HG03139 (cell line): Measurements from ENCODE around the gene CACNA1B.

Experiments used
- ATAC-seq: cut with Tn5 transposase; IDR thresholded peaks from one replicate; pipeline ENCODE4 v1.9.1; 2021; ENCODE audit not compliant: unreplicated experiment

The CACNA1B gene

DNA sequence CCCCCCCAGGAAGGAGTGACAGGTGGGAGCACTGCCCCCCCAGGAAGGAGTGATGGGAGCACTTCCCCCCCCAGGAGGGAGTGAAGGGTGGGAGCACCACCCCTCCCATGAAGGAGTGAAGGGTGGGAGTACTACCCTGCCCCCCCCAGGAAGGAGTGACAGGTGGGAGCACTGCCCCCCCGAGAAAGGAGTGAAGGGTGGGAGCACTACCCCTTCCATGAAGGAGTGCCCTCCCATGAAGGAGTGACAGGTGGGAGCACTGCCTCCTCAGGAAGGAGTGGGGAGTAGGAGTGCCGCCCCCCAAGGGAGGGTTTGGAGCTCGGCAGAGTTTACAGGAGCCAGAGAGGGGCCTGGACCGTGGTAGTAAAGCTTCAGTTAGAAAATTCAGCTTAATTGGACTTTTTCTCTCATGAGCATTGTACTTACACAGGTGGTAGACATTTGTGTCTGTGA is 100.7 kb downstream of the CACNA1B start:
- ATAC-seq, result no peak

DNA sequence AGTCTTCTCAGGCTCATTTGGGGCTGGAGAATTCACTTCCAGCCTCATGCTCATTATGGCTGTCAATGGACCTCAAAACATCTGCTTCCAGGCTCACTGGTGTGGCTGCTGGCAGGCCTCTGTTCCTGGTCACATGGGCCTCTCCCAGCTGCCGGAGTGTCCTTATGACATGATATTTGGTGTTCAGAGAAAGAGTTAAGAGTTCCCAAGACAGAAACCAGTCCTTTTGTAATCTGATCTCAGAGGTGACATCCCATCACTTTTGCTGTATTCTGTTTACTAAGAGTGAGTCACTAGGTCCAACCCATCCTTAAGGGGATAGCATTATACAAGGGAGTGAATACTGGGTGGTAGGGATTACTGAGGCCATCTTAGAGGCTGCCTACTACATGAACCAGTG is 104.6 kb downstream of the CACNA1B start:
- no peak for ATAC-seq

- ATAC-seq, result no peak
Measured at GRCh38 chr9:137984005-137984404, 106.4 kb downstream of the CACNA1B start.

DNA sequence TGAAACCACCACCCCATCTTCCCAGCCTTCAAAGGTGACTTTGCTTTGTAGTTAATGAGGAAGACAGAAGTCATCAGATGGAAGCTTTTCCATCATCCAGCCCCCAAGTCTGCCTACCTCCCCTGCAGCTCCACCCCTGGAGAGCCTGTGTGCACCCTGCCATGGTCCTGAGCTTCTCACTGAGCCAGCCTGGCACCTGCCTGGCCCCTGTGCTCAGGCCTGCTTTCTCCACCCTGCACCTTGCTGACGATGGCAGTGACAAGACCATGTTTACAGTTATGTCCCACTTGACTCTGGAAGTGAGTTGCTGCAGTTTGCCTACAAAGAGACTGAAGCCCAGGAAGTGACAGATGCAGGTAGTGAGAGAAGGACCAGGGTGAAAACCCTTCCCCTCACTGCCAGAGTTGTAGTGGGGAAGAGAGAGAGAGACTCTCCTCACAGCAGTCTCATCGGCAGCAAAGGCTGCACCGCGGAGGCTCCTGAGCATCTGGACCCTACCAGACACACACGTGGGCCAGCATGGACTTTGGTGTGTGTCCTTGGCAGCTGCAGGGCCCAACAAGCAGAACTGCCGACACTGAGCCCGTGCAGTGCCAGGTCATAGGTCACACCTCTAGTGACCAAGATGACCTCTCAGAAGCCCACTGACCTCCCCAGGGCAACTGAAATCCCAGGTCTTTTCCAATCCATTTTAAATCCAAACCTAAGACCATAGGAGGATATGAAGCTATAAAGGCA is 107.1 kb downstream of the CACNA1B start:
- ATAC-seq, result no peak

DNA sequence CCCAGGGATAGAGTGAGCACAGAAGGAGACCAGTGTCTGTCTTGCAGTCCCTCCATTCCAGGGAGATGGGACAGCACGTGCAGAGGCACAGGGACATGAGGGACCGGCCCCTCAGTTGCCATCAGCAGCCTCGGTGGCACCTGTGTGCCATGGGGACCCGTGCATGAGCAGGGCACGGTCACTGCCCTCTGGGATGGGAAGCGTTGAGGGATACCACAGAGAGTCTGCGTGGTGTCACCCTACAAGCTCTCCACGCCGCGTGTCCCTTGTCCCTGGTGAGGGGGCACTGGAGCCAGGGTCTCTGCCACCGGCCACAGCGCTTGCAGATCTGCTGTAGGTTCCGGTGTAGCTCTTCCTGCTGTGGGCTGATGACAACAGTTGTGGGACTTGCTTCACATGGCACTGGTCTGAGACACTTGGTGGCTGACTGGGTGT is 108.1 kb downstream of the CACNA1B start:
- ATAC-seq, result no peak

DNA sequence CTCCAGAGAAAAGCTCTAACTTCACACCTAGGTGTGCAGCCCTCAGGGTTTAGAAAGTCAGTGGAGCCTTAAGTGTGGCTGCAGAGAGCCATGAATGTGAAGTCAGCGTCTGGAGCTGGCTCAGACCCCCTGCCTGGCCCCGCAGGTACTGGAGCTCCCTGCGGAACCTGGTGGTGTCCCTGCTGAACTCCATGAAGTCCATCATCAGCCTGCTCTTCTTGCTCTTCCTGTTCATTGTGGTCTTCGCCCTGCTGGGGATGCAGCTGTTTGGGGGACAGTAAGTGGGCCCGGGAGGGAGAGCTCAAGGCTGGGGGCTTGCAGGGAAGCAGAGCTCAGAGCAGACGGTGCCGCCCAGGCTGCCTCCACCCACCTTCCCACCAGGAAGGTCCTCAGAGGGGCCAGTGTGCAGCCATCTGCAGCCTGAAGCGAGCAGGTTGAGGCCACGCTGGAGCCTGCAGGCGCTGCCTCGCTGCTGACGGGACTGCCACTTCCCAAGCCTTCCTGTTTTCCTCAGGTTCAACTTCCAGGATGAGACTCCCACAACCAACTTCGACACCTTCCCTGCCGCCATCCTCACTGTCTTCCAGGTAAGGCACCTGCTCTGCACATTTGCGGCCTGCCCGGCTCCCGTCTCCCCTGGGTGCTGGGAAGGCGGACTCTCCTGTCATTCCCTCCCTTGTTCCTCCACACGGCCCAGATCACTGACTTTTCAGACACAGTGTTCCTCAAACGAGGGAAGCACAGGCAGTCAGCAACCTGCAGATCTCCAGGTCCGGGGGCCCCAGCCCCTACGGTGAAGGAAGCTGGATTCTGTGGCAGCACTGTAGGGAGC is 108.9 kb downstream of the CACNA1B start:
- no peak for ATAC-seq

DNA sequence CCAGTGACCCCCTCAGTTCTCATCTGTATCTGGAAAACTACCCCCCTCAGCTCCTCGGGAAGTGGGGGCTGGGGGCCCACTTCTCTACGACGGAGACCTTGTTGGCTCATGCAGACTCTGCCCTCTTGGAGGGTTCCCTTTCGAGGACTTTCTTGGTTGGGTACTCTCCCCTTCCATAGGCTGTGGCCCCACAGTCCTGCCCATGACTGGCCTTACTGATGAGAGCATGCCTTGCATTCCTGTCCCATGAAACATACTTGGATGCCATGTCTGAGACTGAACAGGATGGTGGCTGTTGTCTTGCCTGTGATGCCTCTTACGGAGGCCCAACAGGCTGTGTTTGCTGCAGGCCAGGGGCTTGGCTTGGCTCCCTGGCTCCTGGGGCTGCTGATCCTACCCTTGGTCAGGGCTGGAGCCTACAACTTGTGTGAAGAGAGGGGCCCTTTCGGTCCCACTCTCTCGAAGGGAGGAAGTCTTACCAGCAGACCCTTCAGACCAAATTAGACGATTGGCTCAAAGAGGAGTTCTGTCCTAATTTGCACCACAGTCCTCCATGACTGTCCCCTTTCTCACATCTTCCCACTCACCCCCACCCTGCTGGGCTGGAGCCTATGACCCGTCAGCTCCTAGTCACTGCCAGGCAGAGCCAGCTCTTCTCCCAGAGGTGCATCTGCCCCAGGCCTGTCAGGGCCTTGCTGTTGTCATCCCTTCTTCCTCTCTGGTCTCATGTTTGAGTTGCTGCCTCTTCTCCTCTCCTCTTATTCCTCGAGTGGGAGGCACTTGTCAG is 109.9 kb downstream of the CACNA1B start:
- no peak for ATAC-seq

GRCh38 chr9:137988051-137988450 is 110.5 kb downstream of the CACNA1B start:
- ATAC-seq, result no peak

- ATAC-seq, result no peak
Measured at GRCh38 chr9:137988701-137989100, 111.1 kb downstream of the CACNA1B start.

GRCh38 chr9:137989156-137989555 is 111.6 kb downstream of the CACNA1B start:
- ATAC-seq, result no peak

DNA sequence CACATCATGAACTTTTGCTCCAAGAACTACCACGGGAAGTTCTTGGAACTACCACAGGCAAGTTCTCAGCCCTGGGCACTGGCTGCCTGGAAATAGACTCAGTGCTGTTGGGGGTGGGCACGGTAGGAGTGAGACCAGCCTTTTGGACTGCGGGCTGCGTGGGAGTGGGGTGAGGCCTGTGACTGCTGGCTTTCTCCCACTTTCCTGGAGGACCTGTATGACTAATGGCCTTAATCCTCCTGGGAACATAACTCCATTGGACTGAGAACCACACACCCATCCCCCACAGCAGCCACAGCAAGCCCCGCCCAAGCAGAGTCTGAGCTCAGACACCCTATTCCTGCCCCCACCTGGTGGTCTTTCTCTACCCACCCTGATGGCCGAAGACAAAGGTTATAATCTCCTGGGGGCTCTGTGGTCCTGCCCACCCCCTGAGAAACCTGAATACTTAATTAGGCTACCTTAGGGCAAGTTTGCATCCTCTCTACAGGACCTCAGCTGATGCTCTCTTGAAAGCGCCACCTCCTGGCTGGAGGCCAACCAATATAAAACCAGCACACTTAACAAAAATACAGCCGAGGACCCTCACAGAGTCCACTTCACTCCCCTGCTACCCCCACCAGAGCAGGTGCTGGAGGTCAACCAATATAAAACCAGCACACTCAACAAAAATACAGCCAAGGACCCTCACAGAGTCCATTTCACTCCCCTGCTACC is 112.6 kb downstream of the CACNA1B start:
- no peak for ATAC-seq

DNA sequence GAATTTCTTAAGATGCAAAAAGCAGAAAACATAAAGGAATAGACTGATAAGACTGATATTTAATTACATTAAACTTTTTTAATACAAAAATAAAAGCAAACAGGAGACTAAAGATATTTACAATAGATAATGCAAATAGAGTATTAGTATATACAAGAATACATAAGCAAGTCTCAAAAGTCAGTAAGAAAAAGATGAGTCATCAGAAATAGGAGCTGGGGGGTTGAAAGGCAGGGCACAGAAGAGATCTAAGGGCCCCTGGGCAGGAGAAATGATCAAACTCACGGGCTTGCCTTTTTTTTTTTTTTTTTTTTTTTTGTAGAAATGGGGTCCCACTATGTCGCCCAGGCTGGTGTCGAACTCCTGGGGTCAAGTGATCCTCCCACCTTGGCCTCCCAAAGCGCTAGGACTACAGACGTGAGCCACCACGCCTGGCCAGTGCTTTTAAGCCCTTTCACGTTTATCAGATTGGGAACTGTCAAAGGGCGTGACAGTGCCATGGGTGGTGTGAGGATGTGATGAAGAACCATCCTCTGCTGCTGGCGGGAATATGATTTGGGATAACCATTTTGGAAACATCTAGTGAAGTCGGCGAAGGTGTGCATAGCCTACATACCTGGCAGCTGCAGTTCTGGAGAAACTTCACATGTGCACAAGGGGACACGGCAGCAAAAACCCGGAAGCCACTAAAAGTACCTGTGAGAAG is 126.1 kb downstream of the CACNA1B start:
- ATAC-seq, result no peak

DNA sequence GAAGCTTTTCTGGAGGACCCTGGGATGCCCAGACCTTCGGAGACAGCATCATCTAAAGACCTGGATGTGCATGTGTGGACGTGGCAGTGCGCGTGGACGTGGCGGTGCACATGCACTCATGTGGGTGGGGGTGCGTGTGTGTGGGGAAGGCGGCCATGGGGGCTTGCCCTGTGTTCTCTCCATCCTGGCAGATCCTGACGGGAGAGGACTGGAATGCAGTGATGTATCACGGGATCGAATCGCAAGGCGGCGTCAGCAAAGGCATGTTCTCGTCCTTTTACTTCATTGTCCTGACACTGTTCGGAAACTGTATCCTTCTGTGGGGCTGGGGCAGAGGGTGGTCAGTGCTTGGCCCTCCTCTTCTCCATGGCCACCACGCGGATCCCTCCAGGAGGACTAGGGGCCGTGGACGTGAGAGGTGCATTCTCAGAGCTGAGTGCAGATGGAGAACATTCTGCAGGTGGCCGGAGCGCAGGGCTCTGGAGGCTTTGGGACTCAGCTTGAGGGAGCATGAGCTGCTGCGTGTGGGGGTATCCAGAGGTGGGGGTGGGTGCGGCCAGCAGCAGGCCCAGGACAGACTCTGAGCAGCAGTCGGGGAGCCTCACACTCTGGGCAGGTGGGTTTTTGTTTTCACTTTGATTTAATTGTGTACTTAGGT is 129.1 kb downstream of the CACNA1B start:
- ATAC-seq, result no peak

GRCh38 chr9:138007566-138007917 is 130.0 kb downstream of the CACNA1B start:
- ATAC-seq, result no peak

DNA sequence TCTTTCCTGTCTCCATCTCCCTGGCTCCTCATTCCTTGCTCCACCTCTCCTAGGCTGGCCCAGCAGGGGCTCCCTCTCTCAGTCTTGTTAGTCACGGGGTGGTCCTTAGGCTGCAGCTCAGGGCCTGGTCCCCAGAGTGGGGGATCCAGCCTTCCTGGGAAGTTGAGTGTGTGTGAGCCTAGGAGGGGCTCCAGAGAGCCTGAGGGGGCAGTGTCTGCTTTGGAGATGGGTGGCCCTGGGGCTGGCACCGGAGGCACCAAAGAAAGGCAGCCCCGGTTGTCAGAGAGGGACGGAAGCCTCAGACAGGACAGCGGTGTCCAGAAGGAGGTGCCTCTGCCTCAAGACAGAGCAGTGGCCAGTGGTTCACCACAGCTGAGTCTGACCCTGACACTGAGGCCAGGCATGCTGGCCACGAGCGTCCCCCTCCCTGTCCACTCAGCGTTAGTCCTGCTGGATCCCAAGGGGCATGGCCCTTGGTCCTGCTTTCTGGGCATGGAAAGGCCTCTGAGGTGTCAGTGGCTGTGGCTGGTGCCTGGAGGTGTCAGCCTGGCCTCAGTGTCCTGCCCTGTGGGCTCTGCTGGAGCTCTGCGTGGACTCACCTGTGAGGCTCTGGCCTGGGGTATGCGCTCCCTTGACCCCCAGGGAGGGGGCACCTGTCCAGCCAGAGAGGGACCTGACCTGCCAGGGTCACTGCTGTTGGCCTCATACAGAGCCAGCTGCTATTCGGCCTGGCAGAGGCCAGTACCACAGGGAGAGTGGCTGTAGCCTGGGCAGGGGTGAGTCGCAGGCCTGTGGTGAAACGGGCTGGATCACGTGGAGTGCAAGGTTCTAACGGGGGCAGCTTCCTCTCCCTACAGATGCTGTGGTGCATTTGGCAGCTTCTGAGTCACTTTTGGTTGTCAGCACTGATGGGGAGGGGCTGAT is 130.6 kb downstream of the CACNA1B start:
- no peak for ATAC-seq

- ATAC-seq, result no peak
Measured at GRCh38 chr9:138009016-138009802, 131.6 kb downstream of the CACNA1B start.

DNA sequence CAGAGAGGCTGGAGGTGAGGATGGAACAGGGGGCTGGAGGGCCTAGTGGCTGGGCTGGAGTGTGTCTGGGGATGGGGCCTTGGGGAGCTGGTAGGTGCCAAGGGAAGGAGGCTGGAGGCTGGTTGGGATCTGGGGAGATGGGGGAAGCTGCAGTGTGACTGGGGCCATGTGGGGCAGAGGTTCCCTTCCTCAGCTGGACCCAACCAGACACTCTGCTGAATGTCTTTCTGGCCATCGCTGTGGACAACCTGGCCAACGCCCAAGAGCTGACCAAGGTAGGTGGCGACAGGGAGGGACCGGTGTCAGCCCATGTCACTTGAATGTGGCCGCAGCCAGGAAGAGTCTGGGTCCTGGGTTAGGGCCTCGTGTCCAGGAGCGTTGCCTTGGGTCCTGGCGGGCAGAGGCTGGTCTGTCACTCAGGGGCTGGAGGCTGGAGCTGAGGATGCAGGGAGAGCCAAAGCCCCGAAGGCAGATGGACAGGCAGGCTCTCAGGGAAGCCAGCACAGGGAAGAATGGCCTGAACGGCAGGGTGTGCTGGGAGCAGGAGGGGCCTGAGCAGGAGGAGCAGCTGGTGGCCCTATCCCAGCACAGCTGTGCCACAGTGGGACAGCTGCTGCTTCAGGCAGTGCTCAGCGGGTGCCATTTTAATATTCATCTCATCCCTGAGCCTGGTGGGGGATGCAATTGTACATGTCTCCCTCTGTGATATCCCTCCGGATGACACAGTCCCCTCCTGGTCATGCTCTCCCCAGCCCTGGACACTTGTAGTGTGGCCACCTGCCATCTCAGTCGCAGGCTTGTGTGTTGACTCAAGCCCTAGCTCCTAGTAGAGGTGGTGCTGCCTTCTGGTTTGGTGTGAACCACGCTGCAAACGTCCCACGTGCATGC is 132.5 kb downstream of the CACNA1B start:
- ATAC-seq, result no peak
